Measurements from ENCODE around the gene SIGLEC15. TPM values are rescaled to one million over a fixed set of nuclear protein-coding genes. Genes with fewer than 3 reads are reported as not detected.
A peak's percentile ranks its signal among the peaks of the same experiment; 100 is the strongest.

The SIGLEC15 gene
- total RNA-seq, 1 donor: 6.2 TPM

GRCh38 chr18:45874491-45875184, 49.2 kb downstream of the SIGLEC15 start:
- no peak for DNase-seq (ENCODE audit: low read depth in 2 of 3, low spot score in 2 of 3)

GRCh38 chr18:45876161-45876560, 50.7 kb downstream of the SIGLEC15 start:
- no peak for DNase-seq (ENCODE audit: low read depth in 2 of 3, low spot score in 2 of 3)

GRCh38 chr18:45877403-45877802, 51.9 kb downstream of the SIGLEC15 start:
- no peak for DNase-seq (ENCODE audit: low read depth in 2 of 3, low spot score in 2 of 3)

GRCh38 chr18:45879681-45880655, 54.5 kb downstream of the SIGLEC15 start:
- peak; percentile 43 to 62 (median 57) for DNase-seq (ENCODE audit: low read depth in 2 of 3, low spot score in 2 of 3)

GRCh38 chr18:45880876-45881558, 55.5 kb downstream of the SIGLEC15 start:
- DNase-seq (ENCODE audit: low read depth in 2 of 3, low spot score in 2 of 3): no peak

GRCh38 chr18:45887585-45887984, 62.1 kb downstream of the SIGLEC15 start:
- no peak for DNase-seq (ENCODE audit: low read depth in 2 of 3, low spot score in 2 of 3)

GRCh38 chr18:45889419-45890064, 64.1 kb downstream of the SIGLEC15 start:
- peak in 1 of 3 donors; percentile 4 for DNase-seq (ENCODE audit: low read depth in 2 of 3, low spot score in 2 of 3)

- DNase-seq (ENCODE audit: low read depth in 2 of 3, low spot score in 2 of 3): no peak
Measured at GRCh38 chr18:45890606-45891005, 65.1 kb downstream of the SIGLEC15 start.

GRCh38 chr18:45891806-45892205, 66.3 kb downstream of the SIGLEC15 start:
- DNase-seq (ENCODE audit: low read depth in 2 of 3, low spot score in 2 of 3): no peak

Small RNA genes lying within 50 kb of the gene (small RNA-seq; reads per million reads assigned to genes)
- not detected for gene AC087685.1

Other genes starting within 250 kb of the SIGLEC15 start
- gene SLC14A2, start 210.2 kb upstream of the SIGLEC15 start, total RNA-seq: under 0.01 TPM
- gene SLC14A1, start 101.5 kb upstream of the SIGLEC15 start, total RNA-seq: 3.8 TPM
- 28.3 TPM for gene EPG5, start 141.7 kb downstream of the SIGLEC15 start, total RNA-seq
- gene PSTPIP2, start 246.6 kb downstream of the SIGLEC15 start, total RNA-seq: 18.3 TPM